Measurements from ENCODE around the gene HS3ST4.
"Not testable (repeated sequence)": the region's sequence is repeated elsewhere in the genome, so short reads cannot be mapped to it uniquely, and the experiment has no call there.

Gene HS3ST4

DNA sequence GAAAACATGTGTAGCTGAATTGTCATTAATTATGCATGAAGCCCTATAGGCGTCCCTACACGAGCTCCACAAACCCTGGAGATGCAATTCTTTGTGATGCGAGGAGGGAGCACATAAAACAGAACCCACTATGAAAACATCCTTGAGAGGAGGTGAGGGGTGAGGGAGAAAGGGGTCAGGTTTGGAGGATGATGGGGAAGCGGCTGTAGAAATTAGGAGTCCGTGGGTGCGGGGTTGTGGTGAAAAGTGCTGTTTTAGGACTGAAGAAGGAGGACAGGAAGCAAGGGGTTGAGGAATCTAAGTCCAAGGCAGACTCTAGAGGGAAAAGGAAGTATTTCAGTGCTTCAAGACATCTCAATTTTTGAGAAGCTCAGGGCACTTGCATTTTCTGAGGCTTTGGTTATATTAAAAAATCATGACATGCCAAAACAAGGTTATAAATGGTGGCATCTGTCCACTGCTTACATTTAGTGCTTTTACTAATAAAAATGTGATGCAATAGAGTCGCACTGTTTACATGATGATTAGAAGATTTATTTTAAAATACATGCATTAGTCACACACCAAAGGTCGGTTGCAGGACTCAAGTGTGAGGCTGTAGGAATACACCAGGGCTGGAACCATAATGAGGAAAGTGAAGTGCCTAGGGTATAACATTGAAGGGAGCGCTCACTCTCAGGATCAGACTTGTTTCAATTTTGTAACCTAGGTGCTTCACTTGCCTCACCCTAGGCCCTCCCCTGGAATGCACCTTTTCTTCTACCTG is 379.5 kb downstream of the HS3ST4 start:
- no peak for FAIRE-seq
- DNase-seq (ENCODE audit: insufficient read length, low spot score): no peak

DNA sequence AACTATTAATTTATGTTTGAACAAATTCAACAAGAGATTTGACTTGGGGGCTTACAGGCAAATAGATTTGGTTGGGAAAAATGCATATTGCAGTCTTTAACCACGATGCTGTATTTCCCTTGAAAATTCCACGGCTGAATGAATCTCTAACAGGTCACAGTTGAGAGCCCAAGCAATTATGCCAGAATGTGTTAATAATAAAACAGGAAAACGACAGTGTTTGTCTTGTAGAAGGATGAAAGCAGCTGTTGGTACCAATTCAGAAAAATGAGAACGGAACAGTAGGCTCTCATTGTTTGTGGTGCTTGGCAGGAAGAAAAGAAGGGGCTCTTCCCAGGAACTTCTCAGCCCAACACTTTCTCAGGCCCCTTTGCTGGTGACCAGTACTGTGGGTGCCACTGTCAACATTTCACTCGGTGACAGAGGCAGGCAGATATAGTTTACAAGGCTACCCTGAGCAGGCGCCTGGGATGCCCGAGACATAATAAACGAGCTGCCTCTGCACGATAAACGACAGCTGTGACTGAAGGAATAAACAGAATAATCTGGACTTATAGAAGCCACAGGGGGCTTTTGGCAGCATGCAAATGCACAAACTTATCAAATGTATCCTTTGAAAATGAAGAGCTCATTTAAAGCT is 387.1 kb downstream of the HS3ST4 start:
- DNase-seq (ENCODE audit: insufficient read length, low spot score) (no peak), FAIRE-seq (no peak)

DNA sequence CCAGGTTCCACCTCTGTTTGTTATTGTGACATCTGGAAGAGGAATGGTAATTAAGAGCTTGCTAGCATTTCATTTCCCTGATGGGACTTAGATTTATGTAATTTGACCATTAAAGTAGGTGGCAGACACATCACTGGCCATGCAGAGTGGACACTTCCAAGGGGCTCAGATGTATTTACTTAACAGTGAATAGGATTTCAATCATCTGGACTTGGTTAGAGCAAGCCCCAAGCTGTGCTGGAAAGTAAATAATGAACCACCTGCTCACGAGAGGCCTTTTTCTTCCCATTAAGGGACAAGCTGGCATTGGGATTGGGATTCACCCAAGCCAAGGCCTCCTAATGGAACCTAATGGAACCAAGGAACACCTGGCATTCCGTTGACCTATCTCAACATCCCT is 395.3 kb downstream of the HS3ST4 start:
- FAIRE-seq (no peak), DNase-seq (ENCODE audit: insufficient read length, low spot score) (no peak)

DNA sequence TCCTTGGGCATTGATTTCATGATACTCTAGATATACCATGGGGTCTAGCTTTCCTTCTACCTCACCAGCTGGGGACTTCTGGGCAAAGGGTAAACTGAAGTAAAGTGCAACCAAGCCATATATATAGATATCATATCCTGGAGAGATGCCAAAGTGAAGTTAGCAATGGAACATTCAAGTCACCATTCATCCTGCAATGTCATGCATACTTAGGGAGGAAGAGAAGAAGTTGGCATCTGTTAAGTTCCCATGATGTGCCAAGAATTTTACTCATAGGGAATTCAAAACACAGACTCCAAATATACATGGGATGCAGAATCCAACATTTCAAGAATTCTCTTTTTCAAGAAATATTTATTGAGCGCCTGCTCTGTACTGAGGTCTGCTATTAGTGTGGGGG is 399.8 kb downstream of the HS3ST4 start:
- DNase-seq (ENCODE audit: insufficient read length, low spot score) (no peak), FAIRE-seq (no peak)

DNA sequence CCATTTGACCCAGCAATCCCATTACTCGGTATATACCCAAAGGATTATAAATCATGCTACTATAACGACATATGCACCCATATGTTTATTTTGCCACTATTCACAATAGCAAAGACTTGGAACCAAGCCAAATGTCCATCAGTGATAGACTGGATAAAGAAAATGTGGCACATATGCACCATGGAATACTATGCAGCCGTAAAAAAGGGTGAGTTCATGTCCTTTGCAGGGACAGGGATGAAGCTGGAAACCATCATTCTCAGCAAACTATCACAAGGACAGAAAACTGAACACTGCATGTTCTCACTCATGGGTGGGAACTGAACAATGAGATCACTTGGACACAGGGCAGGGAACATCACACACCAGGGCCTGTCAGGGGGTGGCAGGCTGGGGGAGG is 406.4 kb downstream of the HS3ST4 start:
- FAIRE-seq: not testable (repeated sequence)

DNA sequence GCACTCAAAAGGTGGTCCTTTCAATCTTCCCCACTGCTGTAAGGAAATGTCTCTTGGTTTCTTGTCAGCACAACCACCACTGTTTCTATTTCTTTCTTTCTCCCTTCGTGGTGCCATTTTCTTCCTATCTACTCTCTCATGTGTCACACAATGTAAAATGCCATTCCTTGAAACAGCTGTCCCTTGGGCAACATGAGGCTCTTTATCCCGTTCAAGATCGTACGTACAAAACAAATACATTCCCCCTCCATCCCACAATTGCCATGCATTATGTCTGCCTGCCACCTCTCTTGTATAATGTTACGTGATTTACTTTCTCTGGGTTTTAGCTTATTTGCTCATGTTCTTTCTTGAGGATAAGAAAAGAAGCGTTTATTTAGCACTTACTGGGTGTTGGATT is 410.6 kb downstream of the HS3ST4 start:
- FAIRE-seq (no peak), DNase-seq (ENCODE audit: insufficient read length, low spot score) (no peak)

More for the DNA sequence above, 406.4 kb downstream of the HS3ST4 start:
- not testable (repeated sequence) for DNase-seq (ENCODE audit: insufficient read length, low spot score)

DNA sequence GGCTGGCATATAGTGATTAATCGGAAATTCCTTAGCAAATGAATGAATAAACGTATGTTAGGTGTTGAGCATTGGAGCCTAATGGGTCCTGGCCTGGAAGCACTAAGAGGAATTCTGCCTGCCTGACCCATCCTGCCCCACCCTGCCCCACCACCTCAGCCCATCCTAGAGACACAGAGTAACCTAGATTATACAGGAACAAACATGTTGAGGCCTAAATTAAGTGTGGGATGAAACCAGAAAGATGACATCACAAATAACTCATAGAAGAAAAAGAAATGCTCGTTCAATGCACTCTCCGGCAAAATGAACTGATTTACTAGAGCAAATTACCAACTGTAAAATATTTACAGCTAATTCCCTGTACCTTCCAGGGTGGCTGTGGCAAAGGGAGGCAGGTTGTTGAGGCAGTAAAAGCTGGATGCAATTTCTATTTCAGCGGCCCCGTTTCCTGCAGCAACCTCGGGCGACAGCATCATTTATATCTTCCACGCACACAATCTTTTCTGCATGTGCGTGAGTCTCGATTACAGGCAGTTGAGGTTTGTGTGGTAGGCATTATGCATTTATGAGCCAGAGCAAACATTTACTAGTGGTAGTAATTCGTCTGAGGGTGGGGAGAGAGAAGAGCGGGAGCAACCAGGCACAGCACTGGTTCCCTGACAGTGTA is 417.2 kb downstream of the HS3ST4 start:
- no peak for DNase-seq (ENCODE audit: insufficient read length, low spot score)
- FAIRE-seq: no peak

DNA sequence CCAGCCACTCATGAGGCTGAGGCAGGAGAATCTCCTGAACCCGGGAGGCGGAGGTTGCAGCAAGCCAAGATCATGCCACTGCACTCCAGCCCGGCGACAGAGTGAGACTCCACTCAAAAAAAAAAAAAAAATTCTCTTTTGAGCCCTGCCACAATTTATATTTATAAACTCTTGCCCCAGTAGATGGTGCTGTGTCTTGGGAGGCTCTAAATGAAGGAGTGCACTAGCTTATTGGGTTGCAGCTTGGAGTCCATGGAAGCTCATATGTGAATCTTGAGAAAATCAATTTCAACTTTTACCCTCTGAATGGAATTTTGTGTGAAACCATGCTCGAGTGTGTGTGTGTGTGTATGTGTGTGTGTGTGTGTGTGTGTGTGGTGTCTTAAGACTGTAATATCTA is 420.1 kb downstream of the HS3ST4 start:
- no peak for FAIRE-seq
- DNase-seq (ENCODE audit: insufficient read length, low spot score): no peak

DNA sequence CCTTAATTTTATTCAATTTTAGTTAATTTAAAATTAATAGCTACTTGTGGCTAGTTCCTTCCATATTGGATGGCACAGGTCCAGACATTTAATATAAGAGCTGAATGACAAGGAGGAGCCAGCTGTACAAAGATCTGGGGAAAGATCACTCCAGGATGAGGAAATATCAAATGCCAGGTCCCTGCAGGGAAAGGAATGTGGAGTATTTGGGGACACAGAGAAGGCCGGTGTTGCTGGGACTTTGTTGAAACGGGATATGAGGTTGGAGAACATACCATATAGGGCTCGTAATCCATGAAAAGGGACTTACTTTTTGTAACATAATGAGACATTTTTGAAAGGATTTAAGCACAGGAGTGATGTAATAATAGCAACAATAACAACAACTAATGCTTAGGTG is 426.8 kb downstream of the HS3ST4 start:
- FAIRE-seq (no peak), DNase-seq (ENCODE audit: insufficient read length, low spot score) (no peak)

DNA sequence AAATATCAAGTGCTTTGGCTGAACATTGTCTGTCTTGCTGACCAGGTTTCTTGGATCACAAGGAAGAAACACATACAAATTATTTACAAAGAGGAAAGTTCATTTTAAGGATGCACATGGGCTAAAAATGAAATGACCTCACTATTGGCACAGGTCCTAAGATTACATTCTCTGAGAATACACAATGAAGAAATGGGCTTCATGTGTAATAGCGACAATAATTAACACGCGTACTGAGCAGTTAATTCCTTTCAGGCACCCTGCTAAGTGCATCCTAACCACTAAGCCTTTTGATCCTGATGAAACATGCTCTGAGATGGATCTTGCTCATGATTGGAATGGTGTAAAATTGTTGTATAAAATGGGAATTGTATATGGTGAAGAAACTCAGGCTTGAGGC is 429.0 kb downstream of the HS3ST4 start:
- DNase-seq (ENCODE audit: insufficient read length, low spot score) (no peak), FAIRE-seq (no peak)

DNA sequence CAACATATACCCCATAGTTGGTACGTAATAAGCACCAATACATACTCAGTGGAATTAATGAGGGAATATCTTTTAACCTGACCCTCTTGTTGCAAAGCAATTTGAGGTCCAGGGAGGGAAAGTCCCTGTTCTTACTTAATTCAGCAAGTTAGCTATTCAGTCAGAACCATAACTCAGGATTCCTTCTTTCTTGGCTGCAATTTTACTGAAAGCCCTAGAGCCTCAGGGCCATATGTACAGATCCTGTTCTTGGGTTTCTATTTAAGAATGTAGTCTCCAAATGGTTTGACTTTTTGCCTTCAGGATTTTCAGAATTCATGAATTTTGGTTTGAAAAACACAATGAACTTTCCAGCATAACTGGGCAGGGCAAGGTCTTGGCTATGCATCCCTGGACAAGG is 436.5 kb downstream of the HS3ST4 start:
- no peak for DNase-seq (ENCODE audit: insufficient read length, low spot score)
- FAIRE-seq: no peak

DNA sequence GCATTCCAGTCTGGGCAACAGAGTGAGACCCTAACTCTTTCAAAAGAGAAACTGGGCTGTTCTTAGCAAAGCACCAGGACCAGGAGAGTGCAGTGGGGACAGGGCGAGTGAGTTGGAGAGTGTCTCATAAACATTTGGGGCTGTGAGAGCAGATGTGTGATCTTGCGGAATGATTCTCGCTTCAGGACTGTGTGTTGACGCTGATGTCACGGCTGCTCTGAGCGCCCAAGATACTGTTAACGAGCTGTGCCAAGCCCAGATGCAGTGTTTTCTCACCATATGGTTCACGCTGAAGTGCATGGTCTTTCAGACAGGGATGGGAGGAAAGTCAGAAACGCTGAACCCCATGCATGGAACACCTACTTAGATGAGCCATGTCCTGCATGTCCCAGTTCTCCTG is 438.2 kb downstream of the HS3ST4 start:
- DNase-seq (ENCODE audit: insufficient read length, low spot score) (no peak), FAIRE-seq (no peak)

DNA sequence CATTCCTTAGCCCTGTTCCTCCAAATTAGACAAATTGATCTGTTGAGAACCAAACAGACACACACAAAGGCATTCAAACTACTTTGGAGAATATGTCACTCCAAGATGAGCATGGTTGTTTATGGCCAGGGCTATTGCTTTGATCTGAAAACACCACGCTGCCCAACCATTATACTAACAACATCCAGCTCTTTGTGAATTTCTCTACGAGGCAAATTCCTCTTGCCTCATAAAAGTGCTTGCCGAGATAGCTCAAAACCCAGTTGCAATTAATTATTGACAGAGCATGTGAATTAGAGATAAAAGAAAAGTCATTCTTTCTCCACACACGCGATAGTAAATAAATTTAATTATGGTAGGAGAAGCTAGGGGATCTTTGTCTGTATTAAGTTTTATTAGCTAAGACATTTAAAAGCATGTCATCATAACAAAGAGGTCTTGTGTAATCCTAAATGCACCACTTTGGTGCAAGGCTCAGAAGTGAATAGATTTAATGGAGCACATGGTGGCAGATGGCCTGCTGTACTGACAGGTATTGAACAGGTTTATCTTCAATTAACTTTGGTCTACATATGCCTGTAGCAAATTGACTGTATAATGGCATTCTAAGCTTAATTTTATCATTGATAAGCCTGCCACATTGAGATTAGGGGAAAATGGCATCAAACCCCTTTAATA is 441.8 kb downstream of the HS3ST4 start:
- DNase-seq (ENCODE audit: insufficient read length, low spot score) (no peak), FAIRE-seq (no peak)

DNA sequence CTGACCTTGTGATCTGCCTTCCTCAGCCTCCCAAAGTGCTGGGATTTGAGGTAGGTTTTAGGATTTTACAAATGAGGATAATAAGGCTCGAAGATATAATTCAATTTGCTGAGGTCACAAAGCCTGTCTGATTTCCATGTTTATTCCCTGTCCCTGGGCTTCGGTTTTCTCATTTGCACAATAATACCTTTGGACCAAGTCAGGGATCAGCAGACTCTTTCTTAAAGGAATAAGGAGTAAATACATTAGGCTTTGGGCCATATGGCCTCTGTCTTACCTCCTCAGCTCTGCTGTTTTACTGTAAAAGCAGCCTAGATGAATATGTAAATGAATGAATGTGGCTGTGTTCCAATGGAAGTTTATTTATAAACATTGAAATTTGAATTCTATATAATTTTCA is 442.8 kb downstream of the HS3ST4 start:
- no peak for DNase-seq (ENCODE audit: insufficient read length, low spot score)
- no peak for FAIRE-seq

DNA sequence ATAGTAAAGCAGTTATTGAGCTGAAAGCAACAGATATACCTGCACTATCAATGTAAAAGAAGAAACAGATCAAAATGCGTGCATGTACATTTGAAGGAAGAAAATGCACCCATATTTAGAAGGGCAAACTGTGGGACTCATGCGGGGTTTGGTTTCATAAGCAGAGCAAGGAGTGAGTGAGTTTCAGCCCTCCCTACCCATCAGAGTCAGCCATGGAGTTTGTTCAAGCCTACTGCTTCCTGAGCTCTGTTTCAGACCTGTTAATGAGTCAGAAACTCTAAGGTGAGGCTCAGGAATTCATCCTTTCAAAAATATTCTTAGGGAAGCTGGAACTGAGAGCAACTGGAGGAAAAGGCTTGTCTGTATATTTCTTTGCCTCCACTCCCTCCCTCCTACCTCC is 446.2 kb downstream of the HS3ST4 start:
- DNase-seq (ENCODE audit: insufficient read length, low spot score) (no peak), FAIRE-seq (no peak)

DNA sequence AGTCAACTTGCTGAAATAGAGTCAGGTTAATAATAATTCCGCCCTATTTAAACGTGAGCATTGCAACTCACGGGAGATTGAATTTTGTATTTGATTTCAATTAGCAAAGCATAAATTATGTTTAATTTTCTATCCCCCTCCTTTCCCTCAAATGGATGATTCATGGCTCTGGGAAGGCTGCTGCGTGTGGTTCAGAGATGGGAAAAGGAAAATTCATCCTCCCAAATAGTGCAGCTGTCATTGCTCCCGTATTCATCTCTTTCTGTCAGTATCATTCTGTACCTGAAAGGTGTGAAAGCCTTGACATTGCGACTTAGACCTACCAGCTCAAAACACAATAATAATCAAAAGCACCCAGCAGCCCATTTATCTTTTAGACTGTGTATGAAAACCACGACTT is 447.3 kb downstream of the HS3ST4 start:
- FAIRE-seq (no peak), DNase-seq (ENCODE audit: insufficient read length, low spot score) (no peak)

DNA sequence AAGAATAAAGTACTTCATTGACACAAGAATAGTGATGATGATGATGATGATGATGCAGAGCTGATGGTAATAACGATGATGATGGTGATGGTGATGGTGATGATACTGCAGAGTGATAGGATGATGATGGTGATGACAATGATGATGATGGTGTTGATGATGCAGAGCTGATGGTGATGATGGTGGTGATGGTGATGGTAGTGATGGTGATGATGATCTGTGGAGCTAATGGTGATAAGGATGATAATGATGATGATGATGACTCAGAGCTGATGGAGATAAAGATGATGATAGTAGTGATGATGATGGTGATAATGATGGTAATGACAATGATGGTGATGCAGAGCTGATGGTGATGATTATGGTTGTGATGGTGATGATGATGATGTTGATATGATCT is 448.1 kb downstream of the HS3ST4 start:
- DNase-seq (ENCODE audit: insufficient read length, low spot score) (no peak), FAIRE-seq (peak; percentile 86)

DNA sequence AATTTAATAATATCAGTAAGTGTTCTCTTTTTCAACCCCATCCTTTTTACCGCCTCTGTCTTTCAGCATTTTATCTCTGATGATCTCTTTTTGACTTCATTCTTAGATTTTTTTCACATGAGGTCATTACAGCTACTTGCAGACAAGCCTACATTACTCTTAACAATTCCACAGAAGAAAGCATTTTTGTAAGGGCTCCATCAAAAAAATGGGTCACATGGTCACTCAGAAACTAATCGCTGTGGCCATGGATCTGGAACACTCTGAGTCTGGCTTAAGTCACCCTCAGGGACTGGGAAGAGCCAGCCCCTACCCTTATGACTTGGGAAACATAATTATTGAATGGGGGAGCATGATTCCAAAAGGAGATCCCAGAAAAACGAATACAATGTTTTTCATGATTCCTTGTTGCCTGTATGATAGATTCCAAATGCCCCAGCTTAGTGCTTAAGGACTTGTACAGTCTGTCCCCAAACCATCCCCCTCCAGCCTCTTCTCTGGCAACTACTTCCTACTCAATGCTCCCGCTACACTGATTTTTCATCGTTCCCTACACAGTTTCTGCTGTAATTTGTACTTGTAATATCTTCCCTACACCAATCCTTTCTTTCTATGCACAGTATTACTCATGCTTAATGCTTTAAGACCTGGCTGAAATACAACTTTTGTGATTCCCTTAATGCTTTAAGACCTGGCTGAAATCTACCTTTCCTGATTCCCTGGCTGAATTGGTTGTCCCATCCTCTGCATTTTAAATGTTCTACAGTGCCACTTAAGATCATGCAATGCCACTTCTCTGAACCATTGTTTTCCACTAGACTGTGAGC is 457.8 kb downstream of the HS3ST4 start:
- DNase-seq (ENCODE audit: insufficient read length, low spot score): no peak
- FAIRE-seq: no peak

DNA sequence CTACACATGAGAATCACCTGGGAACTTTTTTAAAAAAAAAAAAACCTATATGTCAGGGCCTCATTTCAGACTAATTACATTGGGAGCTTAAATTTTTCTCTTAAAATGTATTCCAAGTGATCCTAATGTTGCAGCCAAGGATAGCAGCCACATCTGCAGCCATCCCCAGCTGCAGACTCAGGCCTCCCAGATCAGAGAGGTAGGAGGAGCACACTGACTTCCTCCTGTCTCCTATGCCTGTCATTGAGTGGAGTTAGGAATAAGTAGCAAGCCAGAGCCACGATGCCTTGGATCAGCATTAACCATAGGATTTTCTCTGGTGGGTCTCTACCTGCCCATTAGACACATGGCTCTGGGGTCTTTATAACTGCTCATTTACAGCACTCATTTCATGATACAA is 463.5 kb downstream of the HS3ST4 start:
- no peak for DNase-seq (ENCODE audit: insufficient read length, low spot score)
- FAIRE-seq: no peak

DNA sequence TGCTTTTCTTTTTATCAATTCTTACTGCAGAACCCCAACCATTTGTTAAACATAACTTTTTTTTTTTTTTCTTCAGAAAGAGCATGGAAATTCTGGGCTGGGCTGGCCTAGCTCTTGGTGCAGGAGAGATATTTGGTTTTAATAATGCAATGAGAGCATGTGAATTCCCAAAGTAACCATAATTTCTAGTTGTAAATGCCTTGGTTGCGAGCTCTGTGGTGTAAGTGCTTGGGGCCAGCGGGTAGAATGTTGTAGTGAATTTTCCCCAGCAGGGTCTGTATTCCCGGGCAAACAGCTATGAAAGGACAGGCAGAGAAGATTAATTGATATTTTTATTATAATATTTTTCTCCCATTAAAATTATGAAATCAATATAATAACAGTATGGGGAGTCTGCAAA is 465.6 kb downstream of the HS3ST4 start:
- DNase-seq (ENCODE audit: insufficient read length, low spot score) (no peak), FAIRE-seq (no peak)
